ENCODE results near the gene CACNA2D4. TPM values are rescaled to one million over a fixed set of nuclear protein-coding genes. Genes with fewer than 3 reads are reported as not detected.

CACNA2D4 gene
- polyA plus RNA-seq, 3 donors = 17.8 to 87.7 (median 22.1) TPM

DNA sequence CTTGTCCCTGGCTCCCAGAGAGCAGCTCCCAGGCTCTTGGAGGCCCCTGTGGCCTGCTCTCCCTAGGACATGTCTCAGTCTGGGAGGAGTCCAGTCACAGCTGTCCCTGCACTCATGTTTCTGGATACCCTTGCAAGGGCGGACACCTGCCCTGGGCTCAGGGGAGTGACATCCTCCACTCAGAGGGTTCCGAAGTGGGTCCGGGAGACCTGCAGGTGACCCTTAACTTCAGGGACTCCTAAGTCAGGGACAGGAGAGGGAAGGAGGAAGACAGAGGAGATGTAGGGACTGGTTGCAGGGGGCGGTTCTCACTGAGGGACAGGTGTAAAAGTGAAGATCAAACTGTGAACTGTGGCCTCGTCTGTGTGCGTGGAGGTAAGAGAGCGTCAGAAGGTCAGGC lies 37.6 kb downstream of the CACNA2D4 start:
- peaks cover 10% of the 10 kb centered on the region for H3K4me1 Mint-ChIP-seq
- WGBS (ENCODE audit: insufficient coverage) = 92% methylated on average over 7 of the region's 7 CpGs
- Histone ChIP-seq H3K79me2 (ENCODE audit: insufficient read depth, low read length) (no peaks in the 10 kb centered on the region), H3K4me1 (ENCODE audit: control insufficient read depth in 1 of 2, insufficient read depth in 2 of 2, low read length in 2 of 2) (peaks cover 0 to 7% of the 10 kb centered on the region in 2 donors), H4K20me1 (ENCODE audit: insufficient read depth, low read length) (no peaks in the 10 kb centered on the region), H3K36me3 (replicated peaks in 1 of 2; ENCODE audit: control insufficient read depth in 1 of 2, insufficient read depth in 2 of 2, low read length in 2 of 2) (no peaks in the 10 kb centered on the region), H2AFZ (ENCODE audit: insufficient read depth, low read depth, low read length, poor library complexity, severe bottlenecking) (no peak overlapping the region), H3K9me3 (replicated peaks in 1 of 2; ENCODE audit: control insufficient read depth in 1 of 2, insufficient read depth in 1 of 2, low read length in 2 of 2) (no peaks in the 10 kb centered on the region), H3K4me2 (replicated peaks; ENCODE audit: extremely low read depth, low read length, poor library complexity, severe bottlenecking) (no peak overlapping the region), H3K27ac (ENCODE audit: low read depth in 1 of 2, low read length in 2 of 2) (no peak overlapping the region), H3K27me3 (ENCODE audit: control insufficient read depth in 2 of 2, insufficient read depth in 2 of 2, low read length in 2 of 2) (no peaks in the 10 kb centered on the region), H3K4me3 (replicated peaks in 1 of 3; ENCODE audit: low read depth in 2 of 3, low read length in 3 of 3) (no peak overlapping the region), H3K9ac (ENCODE audit: insufficient read depth, low read length, poor library complexity, severe bottlenecking) (no peak overlapping the region)
- peaks cover 0 to 2% (median 1%) of the 10 kb centered on the region in 3 donors for H3K27me3 Mint-ChIP-seq (ENCODE audit: low read depth in 3 of 3)
- TF ChIP-seq, protein P1, sequence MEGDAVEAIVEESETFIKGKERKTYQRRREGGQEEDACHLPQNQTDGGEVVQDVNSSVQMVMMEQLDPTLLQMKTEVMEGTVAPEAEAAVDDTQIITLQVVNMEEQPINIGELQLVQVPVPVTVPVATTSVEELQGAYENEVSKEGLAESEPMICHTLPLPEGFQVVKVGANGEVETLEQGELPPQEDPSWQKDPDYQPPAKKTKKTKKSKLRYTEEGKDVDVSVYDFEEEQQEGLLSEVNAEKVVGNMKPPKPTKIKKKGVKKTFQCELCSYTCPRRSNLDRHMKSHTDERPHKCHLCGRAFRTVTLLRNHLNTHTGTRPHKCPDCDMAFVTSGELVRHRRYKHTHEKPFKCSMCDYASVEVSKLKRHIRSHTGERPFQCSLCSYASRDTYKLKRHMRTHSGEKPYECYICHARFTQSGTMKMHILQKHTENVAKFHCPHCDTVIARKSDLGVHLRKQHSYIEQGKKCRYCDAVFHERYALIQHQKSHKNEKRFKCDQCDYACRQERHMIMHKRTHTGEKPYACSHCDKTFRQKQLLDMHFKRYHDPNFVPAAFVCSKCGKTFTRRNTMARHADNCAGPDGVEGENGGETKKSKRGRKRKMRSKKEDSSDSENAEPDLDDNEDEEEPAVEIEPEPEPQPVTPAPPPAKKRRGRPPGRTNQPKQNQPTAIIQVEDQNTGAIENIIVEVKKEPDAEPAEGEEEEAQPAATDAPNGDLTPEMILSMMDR (IDR thresholded peaks at IDR 0.05) = no peak
- no peaks in the 10 kb centered on the region for H3K36me3 Mint-ChIP-seq
- intact Hi-C loops (cut with micrococcal nuclease) = no loop called here
- H3K9me3 Mint-ChIP-seq = peaks cover 0 to 2% (median 0%) of the 10 kb centered on the region in 7 donors
- no peak for DNase-seq
- H3K27ac Mint-ChIP-seq = no peak overlapping the region
- no peak overlapping the region for H3K4me3 Mint-ChIP-seq

DNA sequence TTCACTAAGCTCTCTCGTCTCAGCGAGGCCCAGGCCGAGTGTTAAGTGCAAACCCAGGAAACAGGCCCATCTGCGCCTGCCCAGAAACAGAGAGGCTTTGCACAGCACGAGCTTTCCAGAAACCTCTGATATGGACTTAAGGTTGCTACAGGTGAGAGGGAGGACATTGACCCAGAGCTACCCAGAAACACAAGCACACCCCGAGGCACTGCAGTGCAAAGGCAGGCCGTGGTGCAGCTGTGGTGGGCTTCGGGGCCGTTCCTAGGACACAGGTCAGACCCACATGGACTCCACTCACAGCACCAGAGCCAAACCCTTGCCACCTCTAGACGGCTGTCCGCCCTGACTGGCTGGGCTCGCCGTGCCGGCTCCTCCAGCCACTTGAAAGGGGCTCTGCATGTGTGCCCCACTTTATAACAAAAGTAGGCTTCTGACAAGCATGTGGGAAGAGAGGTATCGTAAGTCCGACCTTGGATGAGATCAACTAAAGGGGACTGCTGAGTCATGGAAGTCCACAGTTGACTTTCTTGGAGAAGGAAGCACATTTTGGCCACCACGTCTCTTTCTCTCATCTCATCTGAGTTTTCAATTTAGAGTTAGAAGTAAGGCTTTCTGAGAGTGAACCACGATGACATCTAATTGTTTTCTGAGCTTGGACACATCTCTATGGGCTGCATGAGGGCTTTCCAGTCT lies 38.2 kb downstream of the CACNA2D4 start:
- H3K9me3 Mint-ChIP-seq = peaks cover 0 to 2% (median 0%) of the 10 kb centered on the region in 7 donors
- H3K9me3 ChIP-seq (replicated peaks in 1 of 2; ENCODE audit: control insufficient read depth in 1 of 2, insufficient read depth in 1 of 2, low read length in 2 of 2) = no peaks in the 10 kb centered on the region
- no peak overlapping the region for H3K9ac ChIP-seq (ENCODE audit: insufficient read depth, low read length, poor library complexity, severe bottlenecking)
- H2AFZ ChIP-seq (ENCODE audit: insufficient read depth, low read depth, low read length, poor library complexity, severe bottlenecking) = no peak overlapping the region
- H3K27me3 Mint-ChIP-seq (ENCODE audit: low read depth in 3 of 3) = peaks cover 0 to 2% (median 1%) of the 10 kb centered on the region in 3 donors
- TF ChIP-seq, protein P1 (IDR thresholded peaks at IDR 0.05) = no peak
- intact Hi-C loops (cut with micrococcal nuclease) = no loop called here
- H3K4me3 Mint-ChIP-seq = no peak overlapping the region
- H4K20me1 ChIP-seq (ENCODE audit: insufficient read depth, low read length) = no peaks in the 10 kb centered on the region
- H3K4me1 ChIP-seq (ENCODE audit: control insufficient read depth in 1 of 2, insufficient read depth in 2 of 2, low read length in 2 of 2) = peaks cover 0 to 7% of the 10 kb centered on the region in 2 donors
- no peaks in the 10 kb centered on the region for H3K36me3 ChIP-seq (replicated peaks in 1 of 2; ENCODE audit: control insufficient read depth in 1 of 2, insufficient read depth in 2 of 2, low read length in 2 of 2)
- no peaks in the 10 kb centered on the region for H3K79me2 ChIP-seq (ENCODE audit: insufficient read depth, low read length)
- H3K4me1 Mint-ChIP-seq = peaks cover 10% of the 10 kb centered on the region
- DNase-seq = no peak
- H3K27ac Mint-ChIP-seq = peak overlapping the region in 1 of 7 donors; percentile 46
- no peak overlapping the region for H3K4me2 ChIP-seq (replicated peaks; ENCODE audit: extremely low read depth, low read length, poor library complexity, severe bottlenecking)
- H3K4me3 ChIP-seq (replicated peaks in 1 of 3; ENCODE audit: low read depth in 2 of 3, low read length in 3 of 3) = no peak overlapping the region
- no peaks in the 10 kb centered on the region for H3K36me3 Mint-ChIP-seq
- WGBS (ENCODE audit: insufficient coverage) = 94% methylated on average over 11 of the region's 18 CpGs
- no peak overlapping the region for H3K27ac ChIP-seq (ENCODE audit: low read depth in 1 of 2, low read length in 2 of 2)
- no peaks in the 10 kb centered on the region for H3K27me3 ChIP-seq (ENCODE audit: control insufficient read depth in 2 of 2, insufficient read depth in 2 of 2, low read length in 2 of 2)
